ENCODE results near the gene WDFY2.

The WDFY2 gene

DNA sequence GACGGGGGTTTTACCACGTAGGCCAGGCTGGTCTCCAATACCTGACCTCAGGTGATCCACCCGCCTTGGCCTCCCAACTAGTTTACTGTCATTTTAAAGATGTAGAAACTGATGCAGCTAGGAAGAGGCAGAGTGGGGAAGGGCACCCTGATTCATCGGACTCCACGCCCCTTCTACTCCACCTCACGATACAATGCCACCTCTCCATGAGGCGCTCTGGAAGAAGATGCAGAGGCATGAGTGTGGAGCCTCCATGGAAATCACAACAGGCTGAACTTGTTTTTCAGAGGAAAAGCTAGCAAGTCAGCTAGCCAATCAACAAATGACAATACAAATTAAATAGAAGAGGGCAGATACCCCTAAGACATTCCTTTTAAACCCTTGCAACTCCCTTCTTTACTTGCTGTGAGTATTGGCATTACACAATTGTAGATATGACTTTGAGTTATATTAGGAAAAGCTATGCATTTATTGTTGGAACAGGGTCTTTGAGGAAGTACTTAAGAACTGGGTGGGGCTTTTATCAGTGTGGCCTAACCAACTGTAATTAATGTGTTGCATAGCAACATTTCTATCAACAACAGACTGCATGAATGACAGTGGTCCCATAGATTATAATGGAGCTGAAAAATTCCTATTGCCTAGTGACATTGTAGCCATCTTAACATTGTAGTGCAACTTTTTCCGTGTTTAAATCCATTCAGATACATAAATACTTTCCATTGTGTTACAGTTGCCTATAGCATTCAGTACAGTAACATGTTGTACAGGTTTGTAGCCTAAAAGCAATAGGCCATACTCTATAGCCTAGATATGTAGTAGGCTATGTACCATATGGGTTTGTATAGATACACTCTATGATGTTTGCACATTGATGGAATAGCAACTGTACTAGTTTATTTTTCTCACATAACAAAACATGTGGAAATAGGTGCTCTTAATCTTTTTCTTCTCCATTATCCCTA is 17.6 kb downstream of the WDFY2 start:
- H3K27ac ChIP-seq = no peak overlapping the region
- TF ChIP-seq POLR2AphosphoS5 (IDR thresholded peaks at IDR 0.05; ENCODE audit: borderline replicate concordance, low read depth, low read length) = no peak
- no peak for TF ChIP-seq FOXP2 (optimal IDR thresholded peaks at IDR 0.05; ENCODE audit: control extremely low read depth, extremely low read length, insufficient read depth)
- no peak for TF ChIP-seq EZH2 (IDR thresholded peaks at IDR 0.05)
- peaks cover 5% of the 10 kb centered on the region; the same call in 1 of the 2 replicates for H3K36me3 ChIP-seq (ENCODE audit: insufficient read depth, low read length)
- H3K9me3 ChIP-seq (ENCODE audit: low read depth, low read length) = no peaks in the 10 kb centered on the region
- DNase-seq (ENCODE audit: low read depth, low spot score) = no peak
- no peak overlapping the region for H3K9ac ChIP-seq (ENCODE audit: insufficient read length)
- H3K4me3 ChIP-seq = no peak overlapping the region

DNA sequence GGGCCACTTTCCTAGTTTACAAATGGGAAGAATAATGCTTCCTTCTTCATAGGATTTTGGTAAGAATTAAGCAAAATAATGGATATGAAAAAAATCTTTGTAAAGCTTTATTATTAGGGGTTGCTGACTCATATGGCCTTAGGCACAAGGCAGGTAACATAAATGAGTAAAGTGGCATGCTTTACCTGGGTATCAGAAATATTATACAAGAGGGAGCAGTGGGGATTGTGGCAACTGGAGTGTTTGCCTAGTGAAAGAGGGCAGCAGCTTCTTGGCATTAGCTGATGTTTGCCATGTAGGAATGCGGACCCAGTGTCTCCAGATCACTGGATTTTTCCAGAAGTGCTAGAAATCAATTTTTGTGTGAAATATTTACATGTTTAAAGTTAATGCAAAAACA is 19.5 kb downstream of the WDFY2 start:
- Histone ChIP-seq H3K36me3 (ENCODE audit: insufficient read depth, low read length) (peaks cover 8% of the 10 kb centered on the region; the same call in 1 of the 2 replicates), H3K9me3 (ENCODE audit: low read depth, low read length) (no peaks in the 10 kb centered on the region), H3K9ac (ENCODE audit: insufficient read length) (no peak overlapping the region), H3K27ac (no peak overlapping the region), H3K4me3 (no peak overlapping the region)
- DNase-seq (ENCODE audit: low read depth, low spot score) = no peak
- TF ChIP-seq POLR2AphosphoS5 (IDR thresholded peaks at IDR 0.05; ENCODE audit: borderline replicate concordance, low read depth, low read length) = no peak
- TF ChIP-seq FOXP2 (optimal IDR thresholded peaks at IDR 0.05; ENCODE audit: control extremely low read depth, extremely low read length, insufficient read depth) = no peak
- no peak for TF ChIP-seq EZH2 (IDR thresholded peaks at IDR 0.05)

DNA sequence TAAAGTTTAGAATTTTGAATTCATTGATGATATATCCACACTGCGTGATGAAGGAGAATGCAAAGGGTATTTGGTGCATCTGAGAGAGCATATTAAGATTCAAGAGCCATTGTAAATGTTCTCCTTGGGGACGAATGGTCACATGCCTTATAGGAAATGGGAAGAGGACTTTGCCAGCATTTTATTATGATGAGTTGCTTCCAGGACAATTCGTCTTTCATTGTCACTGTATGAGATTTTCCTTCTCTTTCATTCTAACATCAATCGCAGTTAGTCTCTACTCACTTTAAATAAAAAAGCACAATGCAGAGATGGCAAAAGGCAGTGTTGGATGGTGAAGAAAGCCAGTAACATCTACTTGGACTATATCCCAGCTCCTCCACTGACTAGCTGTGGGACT is 21.4 kb downstream of the WDFY2 start:
- Histone ChIP-seq H3K27ac (no peak overlapping the region), H3K9ac (ENCODE audit: insufficient read length) (no peak overlapping the region), H3K4me3 (no peak overlapping the region), H3K9me3 (ENCODE audit: low read depth, low read length) (no peaks in the 10 kb centered on the region), H3K36me3 (ENCODE audit: insufficient read depth, low read length) (peaks cover 8% of the 10 kb centered on the region; the same call in 1 of the 2 replicates)
- DNase-seq (ENCODE audit: low read depth, low spot score) = no peak
- TF ChIP-seq EZH2 (IDR thresholded peaks at IDR 0.05) (no peak), POLR2AphosphoS5 (IDR thresholded peaks at IDR 0.05; ENCODE audit: borderline replicate concordance, low read depth, low read length) (no peak), FOXP2 (optimal IDR thresholded peaks at IDR 0.05; ENCODE audit: control extremely low read depth, extremely low read length, insufficient read depth) (no peak)

DNA sequence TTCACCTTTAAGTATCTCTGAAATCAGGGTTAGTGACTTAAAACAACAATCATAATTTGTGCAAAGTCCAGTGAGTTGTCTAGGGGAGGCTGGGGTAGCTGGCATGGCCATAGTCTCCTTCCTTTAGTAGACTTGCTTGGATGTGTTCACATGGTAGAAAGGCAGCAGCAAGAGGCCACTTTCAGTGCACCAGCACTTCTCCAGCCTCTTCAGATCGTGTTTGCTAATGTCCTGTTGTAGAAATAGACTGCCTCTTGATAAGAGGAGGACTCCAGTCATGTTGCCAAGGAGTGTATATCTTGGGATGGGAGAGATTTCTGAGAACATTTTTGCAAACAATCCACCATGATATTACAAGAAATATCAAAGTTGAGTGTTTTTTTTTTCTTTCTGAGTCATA is 22.9 kb downstream of the WDFY2 start:
- no peaks in the 10 kb centered on the region for H3K9me3 ChIP-seq (ENCODE audit: low read depth, low read length)
- H3K36me3 ChIP-seq (ENCODE audit: insufficient read depth, low read length) = 0 out of 2 replicates have a peak, but pooled peaks cover 8% of the 10 kb centered on the region
- TF ChIP-seq EZH2 (IDR thresholded peaks at IDR 0.05) (no peak), POLR2AphosphoS5 (IDR thresholded peaks at IDR 0.05; ENCODE audit: borderline replicate concordance, low read depth, low read length) (no peak), FOXP2 (optimal IDR thresholded peaks at IDR 0.05; ENCODE audit: control extremely low read depth, extremely low read length, insufficient read depth) (no peak)
- no peak overlapping the region for H3K9ac ChIP-seq (ENCODE audit: insufficient read length)
- no peak for DNase-seq (ENCODE audit: low read depth, low spot score)
- no peak overlapping the region for H3K27ac ChIP-seq
- no peak overlapping the region for H3K4me3 ChIP-seq

DNA sequence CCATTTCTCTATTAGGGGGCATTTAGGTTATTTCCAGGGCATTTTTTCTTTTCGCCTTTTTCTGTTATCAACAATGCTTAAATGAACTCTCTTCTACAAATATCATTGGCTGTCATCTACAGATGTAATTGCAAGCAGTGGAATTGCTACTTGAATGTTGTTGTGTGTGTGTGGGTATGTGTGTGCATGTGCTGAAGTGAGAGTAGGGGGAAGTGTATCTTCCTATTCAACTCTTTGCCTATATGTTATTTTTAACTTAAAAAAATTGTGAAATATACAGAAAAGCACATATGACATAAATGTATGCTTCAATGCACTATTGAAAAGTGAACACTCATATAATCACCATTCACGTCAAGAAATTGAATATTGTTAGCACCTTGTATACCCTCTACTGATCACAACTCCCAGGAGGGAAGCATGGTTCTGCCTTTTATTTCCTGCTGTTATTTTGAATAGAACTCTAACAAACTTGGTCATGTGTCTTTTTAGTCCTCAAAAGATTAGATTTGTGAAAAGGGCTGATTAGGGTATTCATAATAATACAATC is 24.7 kb downstream of the WDFY2 start:
- DNase-seq (ENCODE audit: low read depth, low spot score) = no peak
- Histone ChIP-seq H3K9ac (ENCODE audit: insufficient read length) (no peak overlapping the region), H3K27ac (no peak overlapping the region), H3K9me3 (ENCODE audit: low read depth, low read length) (no peaks in the 10 kb centered on the region), H3K4me3 (no peak overlapping the region), H3K36me3 (ENCODE audit: insufficient read depth, low read length) (0 out of 2 replicates have a peak, but pooled peaks cover 3% of the 10 kb centered on the region)
- no peak for TF ChIP-seq FOXP2 (optimal IDR thresholded peaks at IDR 0.05; ENCODE audit: control extremely low read depth, extremely low read length, insufficient read depth)
- no peak for TF ChIP-seq POLR2AphosphoS5 (IDR thresholded peaks at IDR 0.05; ENCODE audit: borderline replicate concordance, low read depth, low read length)
- no peak for TF ChIP-seq EZH2 (IDR thresholded peaks at IDR 0.05)

DNA sequence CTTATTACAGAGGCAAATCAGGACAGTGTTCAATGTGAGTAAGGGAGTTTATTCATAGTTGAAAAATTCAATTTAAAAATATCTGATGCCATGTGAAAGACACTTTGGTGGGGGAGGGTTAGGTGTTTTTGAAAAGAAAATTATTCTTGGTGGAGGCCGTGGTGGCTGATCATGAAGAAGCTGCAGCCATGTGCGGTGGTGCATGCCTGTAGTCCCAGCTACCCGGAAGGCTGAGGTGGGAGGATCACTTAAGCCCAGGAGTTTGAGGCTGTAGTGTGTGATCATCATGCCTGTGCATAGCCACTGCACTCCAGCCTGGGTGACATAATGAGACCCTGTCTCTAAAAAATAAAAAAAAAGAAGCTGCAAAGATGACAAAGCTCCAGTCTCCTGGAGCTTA is 28.6 kb downstream of the WDFY2 start:
- TF ChIP-seq POLR2AphosphoS5 (IDR thresholded peaks at IDR 0.05; ENCODE audit: borderline replicate concordance, low read depth, low read length) (no peak), FOXP2 (optimal IDR thresholded peaks at IDR 0.05; ENCODE audit: control extremely low read depth, extremely low read length, insufficient read depth) (no peak), EZH2 (IDR thresholded peaks at IDR 0.05) (no peak)
- no peak overlapping the region for H3K4me3 ChIP-seq
- no peak for DNase-seq (ENCODE audit: low read depth, low spot score)
- no peaks in the 10 kb centered on the region for H3K9me3 ChIP-seq (ENCODE audit: low read depth, low read length)
- H3K36me3 ChIP-seq (ENCODE audit: insufficient read depth, low read length) = 0 out of 2 replicates have a peak, but pooled peaks cover under 1% of the 10 kb centered on the region
- peak overlapping the region; percentile 56 for H3K27ac ChIP-seq
- H3K9ac ChIP-seq (ENCODE audit: insufficient read length) = no peak overlapping the region

DNA sequence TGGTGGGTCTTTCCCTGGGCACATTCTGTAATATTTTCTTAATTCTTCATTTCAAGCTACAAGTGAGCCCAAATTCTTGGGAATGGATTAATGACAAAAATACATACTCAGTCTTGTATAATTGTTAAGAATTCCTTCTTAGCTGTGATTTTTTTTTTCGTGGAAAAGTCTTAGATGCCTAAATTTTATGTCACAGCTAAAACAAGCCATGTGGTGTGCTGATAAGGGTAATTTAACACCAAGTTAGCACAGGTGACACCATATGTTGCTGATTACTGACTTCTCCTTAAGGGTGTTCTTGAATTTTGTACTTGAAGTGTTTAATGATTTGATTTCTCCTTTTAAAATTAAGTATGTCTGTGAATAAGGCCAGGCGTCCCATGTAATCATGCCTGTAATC is 29.3 kb downstream of the WDFY2 start:
- TF ChIP-seq FOXP2 (optimal IDR thresholded peaks at IDR 0.05; ENCODE audit: control extremely low read depth, extremely low read length, insufficient read depth) (no peak), POLR2AphosphoS5 (IDR thresholded peaks at IDR 0.05; ENCODE audit: borderline replicate concordance, low read depth, low read length) (no peak), EZH2 (IDR thresholded peaks at IDR 0.05) (no peak)

DNA sequence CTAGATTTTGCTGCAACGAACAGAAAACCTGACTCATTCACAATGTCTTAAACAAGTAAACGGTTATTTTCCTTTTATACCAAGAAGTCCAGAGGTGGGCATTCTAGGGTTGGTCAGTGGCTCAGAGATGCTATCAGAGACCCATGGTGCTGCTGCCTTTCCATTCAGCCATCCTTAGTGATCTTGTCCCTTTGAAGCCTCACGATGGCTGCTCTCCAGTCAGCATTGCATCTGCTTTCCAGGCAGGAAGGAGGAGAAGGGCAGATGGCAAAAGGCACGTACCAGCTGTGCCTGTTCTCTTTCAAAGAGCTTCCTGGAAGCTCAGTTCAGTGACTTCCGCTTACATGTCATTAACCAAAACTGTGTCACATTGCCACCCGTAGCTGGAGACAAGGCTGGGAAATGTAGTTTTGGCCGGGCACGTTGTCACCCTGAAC is 30.1 kb downstream of the WDFY2 start:
- Histone ChIP-seq H3K4me3 (peak overlapping the region; percentile 0; the same call in 1 of the 2 replicates), H3K9ac (ENCODE audit: insufficient read length) (no peak overlapping the region), H3K9me3 (ENCODE audit: low read depth, low read length) (no peaks in the 10 kb centered on the region), H3K36me3 (ENCODE audit: insufficient read depth, low read length) (no peaks in the 10 kb centered on the region), H3K27ac (peak overlapping the region; percentile 60; the same call in 1 of the 2 replicates)
- TF ChIP-seq FOXP2 (optimal IDR thresholded peaks at IDR 0.05; ENCODE audit: control extremely low read depth, extremely low read length, insufficient read depth) = no peak
- no peak for TF ChIP-seq POLR2AphosphoS5 (IDR thresholded peaks at IDR 0.05; ENCODE audit: borderline replicate concordance, low read depth, low read length)
- TF ChIP-seq EZH2 (IDR thresholded peaks at IDR 0.05) = no peak
- no peak for DNase-seq (ENCODE audit: low read depth, low spot score)

More for the DNA sequence above, 29.3 kb downstream of the WDFY2 start:
- DNase-seq (ENCODE audit: low read depth, low spot score) = no peak
- Histone ChIP-seq H3K27ac (peak overlapping the region; percentile 56), H3K4me3 (no peak overlapping the region), H3K9ac (ENCODE audit: insufficient read length) (no peak overlapping the region), H3K9me3 (ENCODE audit: low read depth, low read length) (no peaks in the 10 kb centered on the region), H3K36me3 (ENCODE audit: insufficient read depth, low read length) (no peaks in the 10 kb centered on the region)
